Left colon (tissue), 2 donors: ENCODE results near the gene NMNAT2. TPM values are rescaled to one million over a fixed set of nuclear protein-coding genes. Genes with fewer than 3 reads are reported as not detected.

Experiments
- ATAC-seq: fragments of 200-7000 bp; cut with Tn5 transposase; one replicate; pipeline ENCODE4 v1.9.1; 2020; ENCODE audit warnings: mild to moderate bottlenecking, moderate library complexity
- DNase-seq, 2 donors: peaks; one replicate each; pipeline ENCODE4 v3.0.0-alpha.2; 2020
- intact Hi-C, 2 donors: fragments of 100-400 bp; cut with DNase I in 1 of 2; cut with micrococcal nuclease in 1 of 2; formaldehyde crosslinking; loops; one replicate each; pipeline versions ENCODE4 v1.11.2 to v1.14.0; 2022; cut with DNase I, micrococcal nuclease
- total RNA-seq, 2 donors: library from RNA; stranded (reverse); fragmentation: NEBNext Ultra II Directional; extraction: Animal tissue kit (Norgen Biotek cat#: 25700); gene quantifications; one replicate each; pipeline ENCODE4 v1.2.1, GENCODE V29; 2021
- donor health status: DM: no; HTN: no; CAD: no.
- donor health status: DM: yes; HTN: yes; CAD: no.

The NMNAT2 gene
- total RNA-seq, 2 donors from 2014 or later, result 0.18 to 0.84 TPM

- ATAC-seq, result no peak
- intact Hi-C loops, result no loop called here
- no peak for DNase-seq
Observed at GRCh38 chr1:183372586-183373230, 45.5 kb downstream of the NMNAT2 start.

- ATAC-seq, result peak; percentile 95
- intact Hi-C loops, result no loop called here
- peak; percentile 59 to 69 for DNase-seq
Observed at GRCh38 chr1:183370399-183371058, 47.7 kb downstream of the NMNAT2 start.

- ATAC-seq (no peak), DNase-seq (no peak)
- intact Hi-C loops, result no loop called here
Observed at GRCh38 chr1:183368213-183369108, 49.7 kb downstream of the NMNAT2 start.

GRCh38 chr1:183366116-183366515 lies 52.1 kb downstream of the NMNAT2 start:
- ATAC-seq, result no peak
- intact Hi-C loops, result no loop called here

GRCh38 chr1:183365676-183366075 lies 52.5 kb downstream of the NMNAT2 start:
- no peak for ATAC-seq
- no peak for DNase-seq
- intact Hi-C loops, result no loop called here

More at GRCh38 chr1:183366116-183366515, 52.1 kb downstream of the NMNAT2 start:
- no peak for DNase-seq

GRCh38 chr1:183365093-183365492 lies 53.1 kb downstream of the NMNAT2 start:
- no peak for ATAC-seq
- intact Hi-C loops, result no loop called here
- no peak for DNase-seq

- DNase-seq (no peak), ATAC-seq (no peak)
- intact Hi-C loops, result no loop called here
Observed at GRCh38 chr1:183363972-183364371, 54.2 kb downstream of the NMNAT2 start.

- intact Hi-C loops, result no loop called here
Observed at GRCh38 chr1:183361081-183361480, 57.1 kb downstream of the NMNAT2 start.

GRCh38 chr1:183360473-183360872 lies 57.7 kb downstream of the NMNAT2 start:
- ATAC-seq (no peak), DNase-seq (no peak)
- intact Hi-C loops, result no loop called here

More at GRCh38 chr1:183361081-183361480, 57.1 kb downstream of the NMNAT2 start:
- ATAC-seq (no peak), DNase-seq (no peak)

- DNase-seq (no peak), ATAC-seq (no peak)
- intact Hi-C loops, result no loop called here
Observed at GRCh38 chr1:183356534-183357182, 61.5 kb downstream of the NMNAT2 start.

- intact Hi-C loops, result no loop called here
- ATAC-seq (no peak), DNase-seq (no peak)
Observed at GRCh38 chr1:183355797-183356196, 62.4 kb downstream of the NMNAT2 start.

GRCh38 chr1:183355181-183355580 lies 63.0 kb downstream of the NMNAT2 start:
- no peak for DNase-seq
- intact Hi-C loops, result no loop called here
- ATAC-seq, result no peak

GRCh38 chr1:183353597-183353996 lies 64.6 kb downstream of the NMNAT2 start:
- intact Hi-C loops, result no loop called here
- DNase-seq (no peak), ATAC-seq (no peak)

GRCh38 chr1:183349201-183349711 lies 68.9 kb downstream of the NMNAT2 start:
- ATAC-seq, result no peak
- no peak for DNase-seq

GRCh38 chr1:183346276-183346732 lies 71.9 kb downstream of the NMNAT2 start:
- DNase-seq (no peak), ATAC-seq (peak; percentile 44)
- intact Hi-C loops, result no loop called here

More at GRCh38 chr1:183349201-183349711, 68.9 kb downstream of the NMNAT2 start:
- intact Hi-C loops, result no loop called here

GRCh38 chr1:183339556-183340167 lies 78.5 kb downstream of the NMNAT2 start:
- ATAC-seq (no peak), DNase-seq (no peak)
- intact Hi-C loops, result no loop called here

GRCh38 chr1:183331091-183331742 lies 87.0 kb downstream of the NMNAT2 start:
- DNase-seq (no peak), ATAC-seq (peak; percentile 23)
- intact Hi-C loops, result no loop called here

GRCh38 chr1:183330335-183330734 lies 87.8 kb downstream of the NMNAT2 start:
- DNase-seq, result no peak
- intact Hi-C loops, result no loop called here
- ATAC-seq, result no peak
